ENCODE data around the gene PDPR.
"Not testable (repeated sequence)": the region's sequence is repeated elsewhere in the genome, so short reads cannot be mapped to it uniquely, and the experiment has no call there.

The PDPR gene

DNA sequence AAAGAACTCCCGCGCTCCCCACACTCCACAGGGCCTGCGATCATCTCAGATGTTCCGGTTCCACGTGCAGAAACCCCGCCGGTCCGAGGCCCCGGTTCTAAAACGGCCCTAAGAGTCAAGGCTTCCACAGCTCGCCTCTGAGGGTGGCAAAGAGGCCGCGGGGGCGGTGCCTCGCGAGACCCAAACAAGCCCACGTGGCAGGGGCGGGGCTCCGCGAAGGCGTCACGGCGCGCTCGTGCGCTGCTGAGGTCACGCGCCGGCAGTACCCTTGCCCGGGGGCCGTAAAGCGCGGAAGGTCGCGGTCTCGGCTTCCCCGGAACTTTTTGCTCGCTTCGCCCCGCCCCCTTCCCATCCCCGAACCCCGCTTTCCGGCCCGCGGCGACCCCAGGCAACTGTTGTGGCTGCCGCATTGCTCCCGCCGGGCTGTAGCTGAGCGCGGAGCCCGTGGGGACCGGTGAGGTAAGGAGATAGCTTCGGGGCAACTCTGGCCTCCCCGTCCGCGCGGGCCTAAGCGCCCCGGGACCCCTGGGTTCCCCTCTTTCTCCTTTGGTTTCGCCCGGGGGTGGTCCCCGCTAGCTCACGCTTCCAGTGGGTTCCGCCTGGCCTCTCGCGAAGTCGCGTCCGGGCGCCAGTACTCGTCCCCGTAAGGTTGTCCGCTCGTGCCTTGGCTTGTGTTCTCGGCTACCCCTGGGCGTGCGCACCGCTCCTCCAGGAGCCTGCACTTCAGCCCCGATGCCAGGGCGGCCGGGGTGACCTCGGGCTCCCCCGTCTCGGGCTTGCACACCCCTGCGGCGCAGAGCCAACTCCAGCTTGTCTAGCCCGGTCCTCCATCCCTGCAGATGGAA lies at the start of gene PDPR:
TSS of gene PDPR (plus strand) at position 351 of the 845 bp plus-strand sequence. CDS start 6,161 bp downstream, outside the sequence.
- DNase-seq: peak; percentile 93

DNA sequence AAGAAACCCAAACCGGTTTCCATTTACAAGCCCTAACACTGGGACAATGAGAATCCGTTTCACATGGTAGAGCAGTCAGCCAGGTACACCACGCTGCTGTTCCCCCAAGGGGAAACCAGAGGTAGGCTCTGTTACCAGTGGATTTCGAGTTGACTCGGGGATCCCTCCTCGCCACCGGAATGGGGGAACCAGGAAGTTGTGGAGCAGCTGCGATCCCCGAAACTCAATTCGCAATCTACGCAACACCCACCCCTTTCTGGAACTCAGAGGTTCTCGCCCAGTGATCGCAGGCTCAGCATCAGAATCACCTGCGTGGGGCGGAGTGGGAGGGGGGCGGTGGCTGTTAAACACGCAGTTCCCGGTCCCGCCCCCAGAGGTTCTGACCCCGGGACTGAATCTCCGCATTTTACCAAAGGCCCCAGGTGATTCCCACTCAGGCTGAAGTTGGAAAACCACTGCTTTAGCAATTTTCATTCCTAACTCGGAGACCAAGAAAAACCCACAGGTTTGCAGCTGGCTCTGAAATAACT lies 49.2 kb upstream of the PDPR start:
- DNase-seq: peak; percentile 75

DNA sequence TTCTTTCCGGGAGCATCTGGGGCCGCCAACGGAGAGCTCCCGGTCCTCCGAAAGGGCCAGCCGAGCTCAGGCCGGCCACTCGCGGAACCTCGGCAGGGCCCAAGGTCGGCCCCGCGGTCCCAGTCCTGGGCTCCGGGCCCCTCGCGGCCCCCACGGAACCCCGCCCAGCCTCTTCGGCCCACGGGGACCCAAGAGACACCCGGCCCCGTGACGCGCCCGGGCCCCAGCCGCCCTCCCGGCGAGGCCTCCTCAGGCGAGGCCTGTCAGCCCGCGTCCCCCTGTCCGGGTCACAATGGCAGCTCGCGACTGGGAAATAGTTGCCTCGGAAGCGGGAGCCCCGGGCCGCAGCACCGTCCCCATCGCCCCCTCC lies 48.8 kb upstream of the PDPR start:
- not testable (repeated sequence) for DNase-seq

DNA sequence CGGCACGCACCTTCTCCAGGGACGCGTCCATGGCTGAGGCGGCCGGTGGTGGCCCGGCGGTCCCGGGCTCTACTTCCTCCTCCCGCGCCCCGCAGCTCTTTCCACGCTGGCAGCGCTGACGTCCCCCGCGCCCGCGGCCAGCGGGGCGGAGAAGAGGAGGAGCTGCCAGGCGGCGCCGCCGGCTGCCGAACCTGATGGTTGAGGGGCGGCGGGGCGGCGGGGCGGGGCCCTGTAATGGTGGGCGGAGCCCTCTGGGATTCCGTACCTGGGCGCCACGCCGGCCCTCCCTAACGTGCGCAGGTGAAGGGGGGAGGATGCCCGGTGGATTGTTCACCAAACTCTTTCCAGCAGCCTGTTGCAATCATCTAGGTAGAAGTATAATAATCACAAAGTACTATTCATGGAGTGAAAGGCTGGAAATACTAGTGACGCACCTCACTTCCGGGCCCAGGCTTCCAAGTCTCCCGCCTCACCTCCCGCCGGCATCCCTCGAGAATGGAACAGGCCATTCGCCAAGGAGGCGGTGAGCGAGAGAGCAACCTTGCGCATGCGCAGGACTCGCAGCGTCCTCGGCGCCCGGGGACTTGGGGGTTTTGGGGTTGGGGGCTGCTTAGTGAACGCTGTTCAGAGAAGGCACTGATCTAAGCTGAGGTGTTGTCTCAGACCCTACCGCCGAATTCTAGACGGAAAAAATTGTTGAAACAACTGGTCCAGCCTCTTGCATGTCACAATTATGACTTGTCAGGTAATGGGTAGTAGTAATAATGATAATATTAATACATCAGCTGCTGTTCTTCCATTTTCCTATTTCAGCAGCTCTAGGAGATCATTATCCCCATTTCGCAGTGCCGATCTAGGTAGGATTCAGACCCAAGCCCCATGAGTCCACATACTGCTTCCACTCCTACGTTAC lies 48.1 kb upstream of the PDPR start:
- DNase-seq: peak; percentile 90

DNA sequence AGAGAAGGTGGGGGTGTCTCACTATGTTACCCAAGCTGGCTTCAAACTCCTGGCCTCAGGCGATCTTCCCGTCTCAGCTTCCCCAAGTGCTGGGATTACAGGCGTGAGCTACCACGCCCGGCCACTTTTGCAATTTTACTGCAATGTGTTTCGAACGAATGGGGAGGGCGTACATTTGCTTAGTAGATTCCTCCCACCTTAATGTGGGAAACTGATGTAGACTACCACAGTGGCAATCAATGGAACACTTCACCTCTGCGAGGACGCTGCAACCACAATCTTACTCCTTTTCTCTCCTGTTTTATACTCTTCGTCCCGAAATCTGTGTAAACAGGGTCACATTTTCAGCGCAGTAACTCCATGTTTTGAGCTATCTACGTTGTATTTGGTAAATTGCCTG lies 47.4 kb upstream of the PDPR start:
- not testable (repeated sequence) for DNase-seq

DNA sequence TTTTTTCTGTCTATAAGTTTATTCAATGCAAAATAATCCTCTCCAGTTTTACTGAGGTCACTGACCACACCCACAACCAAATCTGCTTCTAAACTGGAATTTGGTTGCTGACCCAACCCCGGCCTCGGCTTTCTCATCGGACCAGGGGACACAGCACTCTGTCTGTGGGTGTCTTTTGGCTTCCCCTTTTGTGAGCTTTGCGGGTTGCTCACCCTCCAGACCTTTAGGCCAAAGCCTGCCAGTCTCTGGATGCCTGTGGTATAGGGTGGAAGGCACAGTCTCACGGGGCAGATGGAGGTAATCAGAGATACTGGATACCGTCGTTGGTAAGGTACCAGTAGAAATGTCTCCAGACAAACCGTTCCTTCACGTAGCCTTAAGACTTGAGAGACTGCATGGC lies 35.1 kb upstream of the PDPR start:
- not testable (repeated sequence) for DNase-seq

DNA sequence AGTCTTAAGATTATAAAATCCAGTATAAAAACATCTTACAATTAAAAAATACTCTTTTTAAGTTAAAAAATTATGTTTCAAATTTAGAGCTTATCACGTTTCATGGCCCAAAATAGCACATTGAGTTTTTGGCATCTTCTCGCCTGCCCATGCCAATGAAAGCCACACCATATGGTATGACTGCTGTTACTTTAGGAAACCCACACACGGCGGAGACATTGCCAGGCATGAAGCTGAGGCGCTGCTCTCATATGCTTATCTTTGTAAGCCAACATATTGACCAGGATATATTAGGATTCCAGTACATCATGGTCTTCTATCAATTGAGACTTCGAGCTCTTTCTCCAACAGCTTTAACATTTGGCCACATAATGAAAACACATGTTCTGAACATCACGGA lies 32.9 kb upstream of the PDPR start:
- DNase-seq: not testable (repeated sequence)

DNA sequence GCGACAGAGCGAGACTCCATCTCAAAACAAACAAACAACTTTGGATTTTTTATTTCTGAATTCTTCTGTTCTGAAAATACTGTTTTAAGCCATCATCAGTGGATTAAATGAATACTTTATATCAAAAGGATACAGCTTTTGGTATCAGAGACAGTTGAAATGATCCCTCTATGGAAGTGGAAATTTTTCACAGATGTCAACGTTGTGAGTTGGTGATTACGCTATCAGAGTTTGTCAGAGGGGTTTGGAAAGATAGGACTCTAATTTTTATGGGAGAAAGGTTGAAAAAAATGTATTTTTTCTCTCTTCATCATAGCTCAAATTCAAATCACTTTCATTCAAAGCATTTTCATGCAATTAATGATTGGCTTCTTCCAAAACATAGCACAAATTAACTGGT lies 30.2 kb upstream of the PDPR start:
- not testable (repeated sequence) for DNase-seq

DNA sequence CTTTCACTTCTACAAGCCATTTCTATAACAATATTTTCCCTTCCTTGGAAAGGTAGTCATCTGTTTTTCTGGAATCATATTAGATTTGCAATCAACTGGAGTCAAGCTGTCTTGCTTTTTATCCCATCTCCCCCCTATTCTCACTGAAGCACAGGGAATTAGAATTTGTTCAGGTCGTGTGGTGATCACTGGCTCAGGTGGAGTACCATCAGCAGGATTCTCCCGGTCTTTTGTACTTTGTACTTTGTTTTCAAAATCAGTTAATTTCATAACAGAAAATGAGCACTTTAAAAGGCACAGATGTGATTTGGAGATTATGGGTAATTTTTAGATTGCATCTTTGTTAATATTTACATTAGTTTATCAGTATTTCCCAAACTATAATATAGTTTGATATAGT lies 26.0 kb upstream of the PDPR start:
- not testable (repeated sequence) for DNase-seq

DNA sequence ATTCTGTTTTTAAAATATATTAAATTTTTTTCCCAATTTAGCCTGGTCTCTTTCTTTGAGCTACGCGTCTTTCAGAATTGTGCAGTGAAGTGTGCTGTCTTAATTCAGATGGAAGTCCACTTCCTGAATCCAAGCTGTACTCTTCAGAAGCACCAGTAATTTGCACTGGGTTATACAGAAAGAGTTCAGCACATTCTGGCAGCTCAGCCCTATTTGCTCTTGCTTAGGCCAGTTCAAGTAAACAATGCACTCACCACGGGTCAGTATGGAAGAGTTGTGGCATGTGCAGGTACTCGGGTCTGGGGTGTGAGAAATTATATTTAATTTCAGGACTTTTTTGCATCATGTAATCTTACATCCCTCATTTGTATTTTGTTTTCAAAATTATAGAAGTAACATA lies 25.3 kb upstream of the PDPR start:
- DNase-seq: not testable (repeated sequence)

DNA sequence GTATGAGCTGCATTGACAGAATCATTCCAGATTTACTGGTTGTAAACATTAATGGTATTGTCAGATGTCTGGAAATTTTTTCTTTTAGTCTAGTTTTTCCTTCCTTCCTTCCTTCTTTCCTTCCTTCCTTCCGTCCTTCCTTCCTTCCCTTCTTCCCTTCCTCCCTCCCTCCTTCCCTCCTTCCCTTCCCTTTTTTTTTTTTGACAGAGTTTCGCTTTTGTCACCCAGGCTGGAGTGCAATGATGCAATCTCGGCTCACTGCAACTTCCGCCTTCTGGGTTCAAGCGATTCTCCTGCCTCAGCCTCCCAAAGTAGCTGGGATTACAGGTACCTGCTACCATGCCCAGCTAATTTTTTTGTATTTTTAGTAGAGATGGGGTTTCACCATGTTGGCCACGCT lies 24.8 kb upstream of the PDPR start:
- DNase-seq: not testable (repeated sequence)

DNA sequence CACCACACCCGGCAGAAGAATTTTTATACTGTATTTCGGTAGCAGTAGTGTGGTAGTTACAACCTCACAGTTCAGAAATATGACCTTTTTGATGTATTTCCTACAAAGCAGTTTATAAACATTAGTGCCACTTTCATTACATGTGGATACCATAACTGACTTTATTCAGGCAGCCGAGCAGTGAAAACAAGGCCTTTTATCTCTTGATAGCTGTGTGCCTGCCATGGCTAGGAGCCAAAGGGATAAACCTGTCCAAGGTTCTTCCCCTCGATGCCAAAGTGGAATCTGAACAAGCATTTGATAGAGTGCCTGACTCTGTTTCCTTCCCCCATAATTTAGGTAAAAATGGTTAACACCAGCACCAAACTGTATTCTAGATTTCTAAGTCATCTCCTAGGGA lies 23.0 kb upstream of the PDPR start:
- not testable (repeated sequence) for DNase-seq

DNA sequence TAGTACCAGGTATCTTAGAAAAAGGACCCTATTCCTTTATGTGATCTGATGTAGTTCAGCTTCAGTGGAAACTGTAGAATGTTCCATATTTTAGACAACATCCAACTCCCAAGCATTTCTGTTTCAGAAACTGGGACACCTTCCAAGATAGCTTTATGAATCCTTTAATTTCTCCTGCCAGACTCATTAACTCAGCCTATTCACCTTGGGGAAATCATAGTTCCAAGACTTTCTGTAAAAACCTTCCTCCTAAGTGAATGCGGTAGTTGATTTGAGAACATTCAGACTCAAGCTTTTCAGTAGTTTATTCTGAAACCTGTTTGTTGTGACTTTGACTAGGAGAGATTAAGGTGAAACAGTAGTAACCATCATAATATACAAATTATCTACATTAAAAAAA lies 20.0 kb upstream of the PDPR start:
- not testable (repeated sequence) for DNase-seq

DNA sequence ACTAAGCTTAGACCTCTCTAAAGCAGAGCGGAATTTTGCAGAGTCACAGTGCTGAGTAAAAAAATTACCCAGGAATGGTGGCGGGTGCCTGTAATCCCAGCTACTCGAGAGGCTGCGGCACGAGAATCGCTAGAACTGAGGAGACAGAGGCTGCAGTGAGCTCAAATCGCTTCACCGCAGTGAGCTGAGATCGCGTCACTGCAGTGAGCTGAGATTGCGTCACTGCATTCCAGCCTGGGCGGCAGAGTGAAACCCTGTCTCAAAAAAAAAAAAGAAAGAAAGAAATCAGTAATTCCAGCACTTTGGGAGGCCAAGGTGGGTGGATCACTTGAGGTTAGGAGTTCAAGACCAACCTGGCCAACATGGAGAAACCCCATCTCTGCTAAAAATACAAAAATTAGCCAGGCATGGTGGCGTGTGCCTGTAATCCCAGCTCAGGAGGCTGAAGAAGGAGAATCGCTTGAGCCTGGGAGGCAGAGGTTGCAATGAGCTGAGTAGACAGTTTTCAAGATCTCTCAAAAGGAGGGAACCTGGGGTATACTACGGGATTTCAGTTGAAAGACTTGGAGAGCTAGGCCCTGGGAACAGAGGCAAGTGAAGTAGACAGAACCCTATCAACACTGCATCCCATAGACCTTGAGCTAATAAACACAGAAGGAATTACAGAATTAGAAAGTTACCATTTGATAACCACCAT lies 4.4 kb upstream of the PDPR start:
- not testable (repeated sequence) for DNase-seq

DNA sequence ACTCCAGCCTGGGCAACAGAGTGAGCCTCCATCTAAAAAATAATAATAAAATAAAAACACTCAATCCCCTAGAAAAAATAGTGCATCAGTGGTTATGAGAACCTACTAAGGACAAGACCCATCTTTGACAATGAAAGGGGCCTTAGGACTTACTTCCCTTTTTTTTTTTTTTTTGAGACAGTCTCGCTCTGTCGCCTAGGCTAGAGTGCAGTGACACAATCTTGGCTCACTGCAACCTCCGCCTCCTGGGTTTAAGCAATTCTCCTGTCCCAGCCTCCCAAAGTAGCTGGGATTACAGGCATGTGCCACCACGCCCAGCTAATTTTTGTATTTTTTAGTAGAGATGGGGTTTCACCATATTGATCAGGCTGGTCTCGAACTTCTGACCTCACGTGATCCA lies 2.0 kb upstream of the PDPR start:
- not testable (repeated sequence) for DNase-seq

DNA sequence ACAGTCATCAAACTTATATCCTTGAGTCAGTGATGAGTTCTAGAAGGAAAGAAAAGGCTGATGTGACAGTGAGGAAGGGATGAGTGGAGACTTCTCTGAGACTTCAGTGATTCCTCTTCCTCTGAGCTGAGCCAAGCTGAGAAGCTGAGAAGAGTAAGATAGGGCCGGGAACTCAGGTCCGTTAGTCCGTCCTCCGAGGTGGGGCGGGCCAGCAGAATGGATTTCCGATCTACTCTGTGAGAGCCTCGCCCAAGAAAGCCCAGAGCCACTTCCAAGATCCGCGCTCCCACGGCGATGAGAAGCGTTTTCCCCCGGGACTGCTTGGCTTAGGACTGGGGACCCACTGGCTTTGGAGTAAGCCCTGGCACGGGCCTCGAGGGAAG lies 542 bp upstream of the PDPR start:
- not testable (repeated sequence) for DNase-seq

DNA sequence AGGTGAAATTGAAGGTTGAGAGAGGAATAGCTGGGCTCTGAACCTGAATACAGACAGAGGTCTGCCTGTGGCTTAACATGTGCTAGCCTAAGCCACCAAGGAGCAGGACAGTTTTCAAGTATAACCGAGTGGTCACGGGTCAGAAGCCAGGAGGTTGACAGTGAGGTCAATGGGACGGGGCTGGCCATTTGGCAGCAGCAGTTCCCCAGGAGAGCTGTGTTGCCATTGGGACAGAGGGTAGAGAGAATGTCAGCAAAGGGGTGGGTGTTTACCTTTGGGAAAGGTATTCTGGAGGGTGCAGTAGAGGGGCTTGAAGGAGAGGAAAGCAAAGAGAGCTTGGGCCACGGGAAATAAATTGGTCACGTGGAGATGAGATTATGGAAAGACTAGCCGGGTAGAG lies 4.2 kb downstream of the PDPR start:
- not testable (repeated sequence) for DNase-seq

DNA sequence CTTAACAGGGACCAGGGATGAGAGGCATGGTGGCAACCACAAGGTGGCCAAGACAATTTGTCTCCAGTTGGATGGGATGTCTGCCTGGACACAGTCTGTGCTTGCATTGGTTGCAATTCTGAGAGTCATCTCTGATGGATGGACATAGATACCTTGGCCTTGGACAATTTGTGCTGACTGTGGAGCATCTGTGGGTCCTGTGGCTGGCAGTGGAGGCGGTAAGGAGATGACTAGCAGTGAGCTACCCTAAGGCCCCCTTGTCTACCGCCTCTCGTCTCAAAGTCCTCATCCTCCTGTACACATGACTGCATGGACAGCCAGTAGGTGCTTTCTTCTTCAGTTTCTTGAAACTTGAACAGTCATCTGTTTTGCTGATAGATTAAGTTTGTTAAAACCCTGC lies 4.6 kb downstream of the PDPR start:
- DNase-seq: not testable (repeated sequence)

DNA sequence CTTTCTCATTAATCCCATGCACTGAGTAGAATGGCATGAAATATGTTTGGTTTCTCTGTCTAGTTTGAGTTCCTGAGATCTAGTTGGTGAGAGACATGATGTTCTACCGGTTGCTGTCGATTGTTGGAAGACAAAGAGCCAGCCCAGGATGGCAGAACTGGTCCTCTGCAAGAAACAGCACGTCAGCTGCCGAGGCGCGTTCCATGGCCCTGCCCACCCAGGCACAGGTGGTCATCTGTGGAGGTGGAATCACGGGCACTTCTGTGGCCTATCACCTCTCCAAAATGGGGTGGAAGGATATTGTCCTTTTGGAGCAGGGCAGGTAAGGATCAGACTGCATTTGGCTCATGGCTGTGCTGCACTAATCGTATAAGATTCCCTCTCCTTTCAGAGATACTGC lies 6.3 kb downstream of the PDPR start:
- DNase-seq: not testable (repeated sequence)

DNA sequence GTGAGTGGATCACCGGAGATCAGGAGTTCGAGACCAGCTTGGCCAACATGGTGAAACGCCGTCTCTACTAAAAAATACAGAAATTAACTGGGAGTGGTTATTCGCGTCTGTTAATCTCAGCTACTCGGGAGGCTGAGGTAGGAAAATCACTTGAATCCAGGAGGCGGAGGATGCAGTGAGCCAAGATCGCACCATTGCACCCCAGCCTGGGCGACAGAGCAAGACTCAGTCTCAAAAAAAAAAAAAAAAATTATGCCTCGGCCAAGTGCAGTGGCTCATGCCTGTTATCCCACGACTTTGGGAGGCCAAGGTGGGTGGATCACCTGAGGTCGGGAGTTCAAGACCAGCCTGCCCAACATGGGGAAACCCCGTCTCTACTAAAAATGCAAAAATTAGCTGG lies 9.7 kb downstream of the PDPR start:
- not testable (repeated sequence) for DNase-seq

DNA sequence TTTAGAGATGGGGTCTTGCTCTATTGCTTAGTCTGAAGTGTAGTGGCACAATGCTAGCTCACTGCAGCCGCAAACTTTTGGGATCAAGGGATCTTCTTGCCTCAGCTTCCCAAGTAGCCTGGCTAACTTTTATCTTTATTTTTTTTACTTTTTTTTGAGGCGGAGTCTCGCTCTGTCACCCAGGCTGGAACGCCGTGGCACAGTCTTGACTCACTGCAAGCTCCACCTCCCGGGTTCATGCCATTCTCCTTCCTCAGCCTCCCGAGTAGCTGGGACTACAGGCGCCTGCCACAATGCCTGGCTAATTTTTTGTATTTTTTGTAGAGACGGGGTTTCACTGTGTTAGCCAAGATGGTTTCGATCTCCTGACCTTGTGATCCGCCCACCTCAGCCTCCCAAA lies 12.1 kb downstream of the PDPR start:
- DNase-seq: not testable (repeated sequence)

DNA sequence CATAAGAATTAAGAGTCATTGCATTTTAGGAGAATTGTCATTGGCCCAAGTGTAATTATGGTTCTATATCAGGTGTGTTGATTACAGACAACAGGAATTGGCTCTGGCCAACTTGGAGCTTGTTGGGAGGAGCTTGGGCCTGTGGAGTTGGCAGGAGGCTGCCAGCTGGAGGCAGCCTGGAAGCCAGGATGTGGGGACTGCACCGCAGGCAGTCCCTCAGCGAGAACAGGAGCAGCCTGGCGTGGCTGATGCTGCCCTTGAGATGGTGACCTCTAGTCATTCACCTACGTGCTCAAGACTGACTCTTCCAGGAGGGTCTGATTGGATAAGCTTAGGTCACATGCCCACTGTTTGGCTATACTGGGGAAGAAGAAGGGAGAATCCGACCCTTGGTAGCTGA lies 13.6 kb downstream of the PDPR start:
- not testable (repeated sequence) for DNase-seq

DNA sequence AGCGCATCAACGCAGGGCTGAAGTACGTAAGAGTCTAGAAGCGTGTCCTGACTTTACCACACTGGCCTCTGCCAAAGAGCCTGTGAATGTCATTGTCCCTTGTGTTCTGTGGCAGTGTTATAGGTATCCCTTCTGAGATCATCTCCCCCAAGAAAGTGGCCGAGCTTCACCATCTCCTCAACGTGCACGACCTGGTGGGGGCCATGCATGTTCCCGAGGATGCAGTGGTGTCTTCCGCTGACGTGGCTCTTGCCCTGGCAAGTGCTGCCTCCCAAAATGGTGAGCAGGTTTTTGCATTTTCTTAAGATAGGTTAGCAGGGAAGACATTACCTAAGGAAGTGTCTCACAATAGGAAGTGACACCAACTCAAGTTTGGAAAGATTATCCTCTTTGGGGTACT lies 14.7 kb downstream of the PDPR start:
- not testable (repeated sequence) for DNase-seq
